HG02884 (cell line): ENCODE results near the gene CD300LF.

Experiments
- ATAC-seq: cut with Tn5 transposase; IDR thresholded peaks from one replicate; pipeline ENCODE4 v1.9.1; 2021; ENCODE audit warnings: mild to moderate bottlenecking, moderate library complexity; ENCODE audit not compliant: unreplicated experiment

Gene CD300LF

DNA sequence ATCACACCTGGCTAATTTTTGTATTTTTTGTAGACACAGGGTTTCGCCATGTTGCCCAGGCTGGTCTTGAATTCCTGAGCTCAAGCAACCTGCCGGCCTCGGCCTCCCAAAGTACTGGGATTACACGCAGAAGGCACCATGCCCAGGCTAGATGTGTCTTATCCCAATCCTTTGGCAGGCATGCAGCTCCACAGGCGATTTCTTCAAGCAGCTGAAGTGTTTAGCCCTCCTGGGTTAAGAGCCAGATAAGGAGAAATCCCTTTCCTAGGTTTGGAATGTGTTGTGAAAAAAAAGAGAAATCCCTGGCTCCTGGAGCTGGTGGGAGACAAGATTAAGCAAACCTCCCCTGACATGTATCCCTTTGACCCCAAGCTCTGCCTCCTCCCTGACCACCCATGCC, 33.7 kb upstream of the CD300LF start:
- no peak for ATAC-seq

- no peak for ATAC-seq
Measured at GRCh38 chr17:74745548-74746177, 32.9 kb upstream of the CD300LF start.

GRCh38 chr17:74744714-74745547, 32.2 kb upstream of the CD300LF start:
- no peak for ATAC-seq

DNA sequence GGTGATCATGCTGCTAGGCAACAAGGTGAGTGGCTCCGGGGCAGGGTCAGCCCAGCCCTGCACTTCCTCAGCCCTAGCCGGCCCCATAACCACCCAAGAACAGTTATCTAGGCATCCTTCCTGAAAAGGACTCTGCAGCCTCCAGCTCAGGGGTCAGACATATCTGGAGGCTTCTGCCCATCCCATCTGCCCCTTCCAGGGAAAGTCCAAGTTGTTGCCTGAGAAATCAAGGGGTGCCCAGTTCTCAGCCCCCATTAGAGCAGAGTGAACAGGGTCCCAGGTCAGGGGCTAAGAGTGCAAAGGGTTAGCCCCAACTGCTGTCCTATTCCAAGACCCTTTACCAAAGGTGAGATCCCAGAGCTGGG, 31.6 kb upstream of the CD300LF start:
- ATAC-seq: no peak

DNA sequence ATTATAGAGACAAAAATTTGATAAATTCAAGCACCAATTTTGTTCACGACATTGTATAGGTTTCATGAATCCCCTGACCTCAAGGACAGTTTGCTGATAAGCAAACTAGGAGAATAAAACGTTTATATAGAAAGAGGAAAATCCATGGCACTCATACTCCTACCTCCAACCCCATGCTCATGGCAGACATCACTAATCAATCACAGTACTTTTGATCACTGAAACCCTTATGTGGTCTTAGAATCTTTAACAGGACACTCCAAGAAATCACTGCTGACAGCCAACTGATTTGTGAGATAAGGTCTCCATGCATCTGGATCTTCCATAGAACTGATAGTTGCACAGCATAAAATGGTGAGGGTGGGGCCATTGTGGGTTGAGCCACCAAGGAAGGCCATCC, 31.0 kb upstream of the CD300LF start:
- ATAC-seq: no peak

- no peak for ATAC-seq
Measured at GRCh38 chr17:74742978-74743545, 30.3 kb upstream of the CD300LF start.

DNA sequence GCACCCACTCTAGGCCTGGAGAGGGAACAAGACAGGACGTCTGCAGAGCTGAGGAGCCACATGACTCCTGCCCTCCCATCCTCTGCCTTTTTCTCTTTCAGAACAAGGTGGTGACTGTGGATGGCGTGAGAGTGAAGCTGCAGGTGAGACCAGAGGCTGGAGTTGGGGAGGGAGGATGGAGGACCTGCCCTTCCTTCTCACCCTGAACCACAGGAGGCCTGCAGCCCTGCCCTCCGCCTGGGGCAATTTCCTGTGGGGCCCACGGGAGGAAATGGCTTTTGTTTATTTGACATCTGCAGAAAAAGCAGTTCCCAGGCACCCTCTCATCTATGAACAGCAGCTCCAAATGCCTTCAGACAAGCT, 29.4 kb upstream of the CD300LF start:
- ATAC-seq: no peak

GRCh38 chr17:74740641-74741387, 28.1 kb upstream of the CD300LF start:
- ATAC-seq: no peak

GRCh38 chr17:74740173-74740572, 27.4 kb upstream of the CD300LF start:
- no peak for ATAC-seq

GRCh38 chr17:74739227-74739831, 26.6 kb upstream of the CD300LF start:
- no peak for ATAC-seq

GRCh38 chr17:74738051-74738996, 25.6 kb upstream of the CD300LF start:
- ATAC-seq: no peak

DNA sequence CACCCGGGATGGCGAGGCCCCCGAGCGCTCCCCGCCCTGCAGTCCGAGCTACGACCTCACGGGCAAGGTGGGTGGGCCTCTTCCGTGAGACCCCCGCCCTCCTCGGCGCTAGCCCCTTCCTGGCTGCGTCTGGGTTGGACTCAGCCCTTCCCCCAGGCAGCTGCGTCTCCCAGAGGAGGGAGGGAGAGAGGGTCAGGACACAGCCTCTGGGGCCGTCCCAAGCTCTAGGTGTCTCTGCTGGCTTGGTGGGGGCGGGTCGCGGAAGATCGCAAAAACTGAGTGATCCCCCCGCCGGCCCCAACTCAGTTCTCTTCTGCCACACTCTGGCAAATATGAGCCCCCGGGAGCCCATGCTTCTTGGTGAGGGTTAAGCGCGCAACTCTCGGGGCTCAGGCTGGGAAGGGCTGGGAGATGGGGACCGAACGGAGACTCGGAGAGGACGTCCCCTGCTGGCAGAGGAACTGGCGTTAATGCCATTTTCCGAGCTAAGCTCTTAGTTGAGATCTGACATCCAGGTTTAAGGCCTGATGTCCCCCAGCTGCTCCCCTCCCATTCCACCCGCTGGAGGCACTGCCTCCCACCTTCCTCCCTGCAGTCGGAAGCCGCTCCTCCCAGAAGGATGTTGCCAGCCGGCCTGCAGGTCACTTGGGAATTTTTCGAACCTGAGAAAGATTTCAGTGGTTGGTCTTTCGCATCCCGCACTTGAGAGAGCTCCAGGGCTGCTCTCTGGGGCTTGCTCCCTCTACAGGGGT, 24.8 kb upstream of the CD300LF start:
- ATAC-seq: no peak

DNA sequence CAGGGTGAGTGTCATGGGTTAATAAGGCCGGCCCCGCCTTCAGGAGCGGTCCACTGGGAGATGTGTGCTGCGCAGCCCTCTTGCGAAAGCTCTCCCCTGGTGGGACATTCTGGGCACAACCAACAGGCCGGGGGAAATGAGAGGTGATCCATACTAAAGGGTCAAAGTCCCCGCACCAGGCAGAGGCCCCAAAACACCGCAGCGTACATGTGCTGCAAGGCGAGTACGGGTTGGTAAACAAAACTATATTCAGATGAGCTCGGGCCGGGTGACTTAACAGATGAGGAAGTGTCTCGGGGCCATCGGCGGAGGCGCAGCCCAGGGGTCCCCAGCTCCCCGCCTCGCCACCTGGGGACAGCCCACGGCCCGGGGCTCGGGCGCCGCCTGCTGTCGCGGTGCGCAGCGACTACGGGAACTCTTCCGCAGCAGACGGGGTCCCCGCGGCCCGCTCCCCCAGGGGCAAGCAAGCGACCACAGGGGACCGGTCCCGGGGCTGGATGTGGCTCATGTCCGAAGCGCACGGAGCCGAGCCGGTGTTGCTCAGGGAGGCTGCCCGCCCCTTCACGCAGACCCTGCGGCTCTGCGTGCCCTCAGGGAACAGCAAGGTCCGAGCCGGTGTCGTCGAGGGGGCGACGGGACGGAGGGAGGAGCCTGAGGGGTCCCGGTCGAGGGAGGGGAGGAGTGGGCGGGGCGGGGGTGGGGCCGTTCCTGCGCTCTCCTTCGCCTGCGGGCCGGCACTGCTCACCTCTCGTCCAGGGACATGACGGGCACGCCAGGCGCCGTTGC, 24.0 kb upstream of the CD300LF start, which contains the start of gene RAB37:
TSS of gene RAB37 (plus strand) at position 744 of the 786 bp plus-strand sequence. CDS start at position 761, 17 bp downstream.
- no peak for ATAC-seq

DNA sequence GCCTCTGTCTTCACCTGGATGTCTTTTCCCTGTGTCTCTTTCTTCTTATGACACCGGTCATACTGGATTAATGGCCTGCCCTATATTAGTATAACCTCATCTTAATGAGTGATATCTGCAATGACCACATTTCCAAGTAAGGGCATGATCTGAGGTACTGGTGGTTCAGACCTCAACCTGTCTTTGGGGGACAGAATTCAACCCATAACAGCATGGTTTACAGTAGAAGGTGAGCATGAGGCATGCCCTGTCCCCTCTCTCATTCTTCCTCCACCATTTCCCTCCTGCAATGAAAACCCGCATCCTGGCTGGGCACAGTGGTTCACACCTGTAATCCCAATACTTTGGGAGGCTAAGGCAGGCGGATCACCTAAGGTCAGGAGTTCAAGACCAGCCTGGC, 21.5 kb upstream of the CD300LF start:
- ATAC-seq: no peak

GRCh38 chr17:74733365-74734122, 20.8 kb upstream of the CD300LF start:
- ATAC-seq: no peak

DNA sequence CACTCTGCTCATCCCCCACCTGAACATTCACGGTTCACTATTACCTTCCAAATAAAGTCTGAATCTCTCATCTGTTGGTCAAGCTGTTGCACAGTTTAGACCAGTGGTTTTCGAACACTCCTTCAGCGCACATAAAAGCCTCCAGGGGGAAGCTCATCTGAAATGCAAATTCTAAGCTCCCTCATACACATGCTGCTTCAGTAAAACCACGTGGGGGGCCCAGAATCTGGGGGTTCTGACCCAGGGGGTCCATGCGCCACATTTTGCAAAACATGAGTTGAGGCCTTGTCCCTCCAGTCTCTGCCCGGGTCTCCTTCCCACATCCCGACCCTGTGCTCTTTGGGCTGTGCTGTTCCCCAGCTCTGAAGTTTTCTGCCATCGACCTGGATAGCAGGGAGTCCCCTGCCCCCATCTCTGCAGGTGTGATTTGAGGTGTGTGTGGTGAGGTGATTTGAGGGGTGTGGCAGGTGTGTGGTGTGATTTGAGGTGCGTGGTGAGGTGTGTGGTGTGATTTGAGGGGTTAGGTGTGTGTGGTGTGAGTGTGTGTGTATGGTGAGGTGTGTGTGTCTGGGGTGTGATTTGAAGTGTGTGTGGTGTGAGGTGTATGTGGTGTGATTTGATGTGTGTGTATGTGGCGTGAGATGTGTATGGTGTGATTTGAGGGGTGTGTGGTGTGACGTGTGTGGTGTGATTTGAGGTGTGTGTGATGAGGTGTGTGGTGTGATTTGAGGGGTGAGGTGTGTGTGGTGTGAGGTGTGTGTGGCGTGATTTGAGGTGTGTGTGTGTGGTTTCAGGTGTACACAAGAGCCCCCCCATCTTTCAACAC, 19.5 kb upstream of the CD300LF start:
- no peak for ATAC-seq

GRCh38 chr17:74731347-74731605, 18.6 kb upstream of the CD300LF start:
- ATAC-seq: no peak
